ENCODE results near the gene GSTM3.
A peak's percentile ranks its signal among the peaks of the same experiment; 100 is the strongest.
"Not testable (repeated sequence)": the region's sequence is repeated elsewhere in the genome, so short reads cannot be mapped to it uniquely, and the experiment has no call there.

The GSTM3 gene

GRCh38 chr1:109761227-109762038 lies 20.6 kb upstream of the GSTM3 start:
- no peak for DNase-seq

GRCh38 chr1:109760581-109761226 lies 19.9 kb upstream of the GSTM3 start:
- DNase-seq, result no peak

DNA sequence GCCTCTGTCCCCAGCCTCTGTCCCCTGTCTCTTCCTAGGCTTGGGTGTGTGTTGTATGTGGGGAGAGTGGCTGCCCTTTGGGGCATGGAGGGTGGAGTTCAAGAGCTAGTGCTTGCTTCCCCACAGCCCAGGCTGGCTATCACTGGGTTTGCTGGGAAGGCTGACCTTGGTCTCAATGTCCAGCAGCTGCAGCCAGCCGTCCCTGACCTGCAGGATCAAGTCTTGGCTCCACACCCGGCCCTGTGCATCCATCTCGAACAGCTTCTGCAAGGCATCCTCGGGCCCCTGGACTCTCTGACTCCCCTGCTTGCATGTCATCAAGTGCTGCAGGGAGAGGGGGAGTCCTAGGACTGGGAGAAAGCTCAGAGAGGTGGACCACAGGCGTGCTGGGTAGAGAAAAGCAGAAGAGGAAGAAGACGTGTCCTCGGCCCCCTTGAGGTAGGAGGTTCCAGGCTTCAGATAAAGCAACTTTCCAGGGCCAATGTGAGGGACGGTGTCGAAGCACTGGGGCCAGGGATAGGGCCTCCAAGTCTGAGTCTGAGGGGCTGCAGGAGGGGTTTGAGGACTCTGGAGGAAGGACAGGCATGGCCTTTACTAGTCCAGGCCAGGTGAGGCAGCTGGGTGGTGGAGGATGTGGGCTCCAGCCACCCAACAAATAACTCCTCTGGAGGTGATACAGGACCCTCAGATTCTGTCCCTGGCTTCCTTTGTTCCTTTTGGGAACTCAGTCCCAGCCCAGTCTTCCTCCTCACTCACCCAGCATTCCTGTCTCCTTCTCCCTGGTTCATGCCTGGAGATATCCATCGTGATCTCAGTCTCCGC lies 18.9 kb upstream of the GSTM3 start:
- no peak for DNase-seq

DNA sequence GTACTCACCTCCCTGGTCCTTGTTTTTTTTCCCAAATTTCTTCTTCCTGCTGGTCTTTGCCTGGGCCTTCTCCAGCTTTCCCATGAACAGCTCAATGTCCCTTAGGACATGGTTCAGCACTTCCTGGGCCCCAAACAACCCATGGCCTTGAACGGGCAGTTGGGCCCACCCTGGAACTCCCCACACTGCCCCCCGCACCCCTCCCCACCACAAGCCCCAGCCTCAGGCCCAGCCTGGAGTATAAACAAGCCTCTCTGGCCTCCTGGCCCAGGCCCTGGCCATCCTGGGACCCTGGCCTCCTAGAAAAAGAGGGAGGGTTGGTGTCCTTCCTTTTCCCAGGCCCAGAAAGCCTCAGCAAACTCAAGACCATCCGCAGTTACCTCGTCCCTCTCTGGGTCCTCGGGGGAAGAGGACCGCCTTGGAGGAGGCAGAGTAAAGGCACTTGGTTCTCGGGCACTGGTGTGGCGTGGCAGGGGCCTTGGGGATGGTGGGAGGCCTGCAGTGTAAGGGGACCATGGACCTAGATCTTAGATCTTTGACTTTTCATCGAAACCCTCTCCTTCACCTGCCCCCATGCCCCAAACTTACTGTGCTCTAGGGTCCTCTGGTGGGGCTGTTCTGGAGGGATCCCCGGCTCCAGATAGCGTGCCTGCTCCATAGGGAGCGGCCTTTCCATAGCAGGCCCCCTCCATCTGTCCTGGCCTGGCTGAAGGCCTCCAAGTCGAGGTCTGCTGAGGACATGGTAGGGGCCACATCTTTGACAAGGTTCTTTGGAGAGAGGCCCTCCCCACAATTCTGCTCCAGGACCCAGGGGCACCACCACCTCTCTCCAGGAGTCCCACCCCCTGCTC lies 17.3 kb upstream of the GSTM3 start:
- DNase-seq, result no peak

GRCh38 chr1:109756848-109757521 lies 16.1 kb upstream of the GSTM3 start:
- DNase-seq, result no peak

- not testable (repeated sequence) for DNase-seq
Observed at GRCh38 chr1:109756325-109756724, 15.5 kb upstream of the GSTM3 start.

GRCh38 chr1:109754738-109755137 lies 13.9 kb upstream of the GSTM3 start:
- no peak for DNase-seq

DNA sequence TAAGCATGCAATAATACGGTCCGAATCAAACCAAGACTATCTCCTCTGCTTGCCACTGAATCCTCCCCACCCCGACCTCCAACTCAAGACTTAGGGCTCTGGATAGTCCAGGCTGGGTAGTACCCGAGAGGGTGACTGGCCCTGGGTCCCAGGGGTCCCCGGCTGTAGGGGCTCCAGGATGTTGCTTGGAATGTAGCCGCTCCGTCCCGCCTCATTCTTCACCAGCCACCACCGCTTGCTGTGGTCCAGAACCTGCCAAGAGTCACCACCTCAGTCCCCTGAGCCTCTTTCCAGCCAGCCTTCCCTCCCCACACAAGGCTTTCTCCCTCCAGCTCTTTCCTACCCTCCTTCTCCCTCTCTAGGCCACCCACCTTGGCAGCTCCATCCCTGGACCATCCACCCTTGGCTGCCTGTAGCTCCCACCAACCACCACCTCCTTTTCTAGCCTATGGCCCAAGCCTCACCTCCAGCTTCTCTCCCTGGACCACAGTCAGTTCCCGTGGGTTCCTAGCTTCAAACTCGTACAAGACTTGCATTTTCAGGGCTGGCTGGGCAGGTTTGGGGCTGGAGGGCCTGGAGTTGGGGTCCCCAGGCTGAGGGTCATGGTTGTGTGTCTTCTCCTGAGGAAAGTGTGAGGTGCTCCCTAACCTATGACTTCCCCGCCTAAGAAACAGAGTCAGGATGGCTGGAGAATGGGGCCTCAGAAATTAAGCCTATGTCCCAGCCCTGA lies 10.9 kb upstream of the GSTM3 start:
- DNase-seq, result no peak

- no peak for DNase-seq
Observed at GRCh38 chr1:109750920-109751319, 10.1 kb upstream of the GSTM3 start.

GRCh38 chr1:109750241-109750882 lies 9.5 kb upstream of the GSTM3 start:
- no peak for DNase-seq

GRCh38 chr1:109749221-109749620 lies 8.4 kb upstream of the GSTM3 start:
- no peak for DNase-seq

- not testable (repeated sequence) for DNase-seq
Observed at GRCh38 chr1:109748311-109748710, 7.5 kb upstream of the GSTM3 start.

GRCh38 chr1:109739738-109740614 lies 862 bp downstream of the GSTM3 start:
- peak; percentile 68 for DNase-seq

- no peak for DNase-seq
Observed at GRCh38 chr1:109733236-109733870, 7.5 kb downstream of the GSTM3 start.

DNA sequence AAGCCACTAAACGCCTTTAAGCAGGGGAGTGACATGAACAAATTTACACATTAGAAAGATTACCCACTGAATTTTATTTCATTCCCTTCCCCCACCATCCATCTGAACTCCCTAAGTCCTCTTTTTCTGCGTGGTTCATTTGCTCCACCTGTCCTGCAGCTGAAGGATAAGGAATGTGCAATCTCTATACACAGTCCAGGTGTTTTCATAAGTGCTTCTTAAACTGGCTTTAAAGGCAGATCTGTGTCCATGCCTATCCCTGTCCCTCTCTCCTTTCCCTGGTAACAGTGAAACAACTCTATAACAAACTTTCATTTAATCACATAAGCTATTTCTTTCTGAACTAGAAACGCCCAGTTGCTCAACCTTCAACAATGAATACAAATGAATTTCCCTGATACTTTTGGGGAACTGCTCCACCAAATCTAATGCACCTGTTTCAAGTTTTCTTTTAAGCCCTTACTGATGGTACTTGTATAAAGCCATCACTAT lies 8.4 kb downstream of the GSTM3 start:
- no peak for DNase-seq

DNA sequence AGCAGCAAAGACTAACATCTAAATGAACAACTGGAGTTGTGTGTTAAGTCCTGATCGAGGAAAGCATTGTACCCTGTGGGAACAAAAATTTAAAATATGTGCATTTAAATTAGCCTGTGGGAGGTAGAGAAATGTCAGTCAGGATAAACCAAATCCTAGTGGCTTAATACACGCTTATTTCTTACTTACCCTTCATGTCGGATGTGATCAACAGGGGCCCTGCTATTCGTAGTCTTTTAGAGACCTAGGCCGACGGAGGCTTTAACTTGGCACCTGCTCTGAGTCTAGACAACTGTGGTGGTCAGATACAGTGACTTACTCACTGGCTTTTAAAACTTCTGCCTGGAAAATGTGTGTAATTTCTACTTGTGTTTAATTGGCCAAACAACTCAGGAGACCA lies 10.2 kb downstream of the GSTM3 start:
- no peak for DNase-seq

DNA sequence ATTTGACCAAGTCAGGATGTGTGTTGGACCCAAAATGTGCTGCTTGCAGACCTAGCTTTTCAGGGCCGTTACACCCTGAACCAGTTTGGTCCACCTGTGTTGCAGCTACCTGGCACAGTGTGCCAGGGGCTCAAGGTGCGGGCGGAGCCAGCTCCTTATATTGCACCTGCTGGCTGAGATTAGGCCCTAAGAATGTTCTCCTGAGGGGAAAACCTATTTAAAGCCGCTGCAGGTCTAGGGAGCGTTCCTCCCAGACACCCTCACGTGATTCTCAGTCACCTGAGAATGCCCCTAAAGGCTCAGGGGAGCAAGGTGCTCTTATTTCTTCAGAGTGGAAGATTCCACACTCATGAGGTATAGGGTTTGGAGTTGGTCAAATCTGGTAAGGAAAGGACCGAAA lies 12.0 kb downstream of the GSTM3 start:
- DNase-seq, result no peak

DNA sequence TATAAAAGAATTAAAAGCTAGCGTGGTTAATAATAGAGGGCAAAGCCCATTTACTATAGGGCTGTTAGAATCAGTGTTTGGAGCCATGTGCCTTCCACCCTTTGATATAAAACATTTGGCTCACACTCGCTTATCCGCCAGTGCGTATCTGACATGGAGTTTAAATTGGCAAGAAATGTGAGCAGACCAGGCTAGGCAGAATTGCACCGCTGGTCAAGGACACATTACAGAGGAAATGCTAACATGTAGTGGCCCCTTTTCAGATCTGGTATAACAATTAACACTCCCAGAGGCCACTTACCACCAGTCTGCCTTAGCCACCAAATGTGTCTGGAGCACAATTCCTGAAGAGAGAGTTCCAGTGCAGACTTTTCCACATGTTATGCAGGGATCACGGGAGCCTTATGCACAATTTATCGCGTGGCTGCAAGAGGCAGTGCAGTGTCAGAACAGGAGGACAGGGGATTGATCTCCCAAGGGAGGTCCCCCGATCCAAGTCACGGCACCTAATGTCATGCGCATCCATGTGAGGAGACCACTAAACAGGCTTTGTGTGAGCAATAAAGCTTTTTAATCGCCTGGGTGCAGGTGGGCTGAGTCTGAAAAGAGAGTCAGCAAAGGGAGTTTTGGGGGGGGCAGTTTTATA lies 14.0 kb downstream of the GSTM3 start:
- DNase-seq, result no peak

DNA sequence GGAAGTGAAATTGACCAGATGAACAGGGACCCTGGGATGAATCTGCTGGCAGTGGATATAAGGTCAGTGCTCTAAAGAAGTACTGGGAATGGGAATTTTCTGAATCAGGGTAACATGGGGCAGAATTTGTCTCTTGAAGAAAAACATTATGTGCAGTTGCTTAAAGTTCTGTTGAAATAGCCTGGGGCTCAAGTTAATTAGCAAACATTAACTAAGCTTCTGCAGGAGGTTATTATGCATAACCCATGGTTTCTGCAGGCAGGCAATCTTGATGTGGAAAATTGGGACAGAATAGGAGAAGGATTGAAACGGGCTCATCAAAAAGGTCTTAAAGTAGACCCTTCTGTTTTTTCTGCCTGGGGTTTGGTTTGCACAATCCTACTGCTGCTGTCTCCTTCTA lies 14.8 kb downstream of the GSTM3 start:
- no peak for DNase-seq
